GM12874 (cell line): ENCODE results near the gene ZDHHC12.

Experiments used
- CTCF ChIP-seq: IDR thresholded peaks from 2 replicates; pipeline ENCODE4 v1.5.1; 2011; ENCODE audit warnings: low read depth, mild to moderate bottlenecking, control low read depth, low read length, moderate library complexity; ENCODE audit not compliant: insufficient read depth

ZDHHC12 gene

GRCh38 chr9:128696923-128697707 lies 26.8 kb downstream of the ZDHHC12 start:
- no peak for TF ChIP-seq CTCF

GRCh38 chr9:128694344-128694743 lies 29.6 kb downstream of the ZDHHC12 start:
- no peak for TF ChIP-seq CTCF

- TF ChIP-seq CTCF: no peak
These were observed 33.3 kb downstream of the ZDHHC12 start for GRCh38 chr9:128690684-128691034.

- no peak for TF ChIP-seq CTCF
These were observed 33.9 kb downstream of the ZDHHC12 start for GRCh38 chr9:128689820-128690683.

GRCh38 chr9:128689293-128689774 lies 34.6 kb downstream of the ZDHHC12 start:
- no peak for TF ChIP-seq CTCF

GRCh38 chr9:128688501-128689292 lies 35.2 kb downstream of the ZDHHC12 start, which contains the start of gene SET:
TSS of gene SET (plus strand) at chr9:128689222. CDS start at chr9:128689583, 361 bp downstream.
- no peak for TF ChIP-seq CTCF
